Measurements from ENCODE around the gene SERTAD3. TPM values are rescaled to one million over a fixed set of nuclear protein-coding genes. Genes with fewer than 3 reads are reported as not detected.

The SERTAD3 gene
- total and polyA plus RNA-seq, 2 of the 4 experiments (the other 2 are of a cell fraction): 20.5 to 23.3 TPM

GRCh38 chr19:40444000-40444824 is at the start of gene SERTAD3 (continued):
- TF ChIP-seq MAZ (IDR thresholded peaks at IDR 0.05; ENCODE audit: borderline replicate concordance, low read depth, low read length) (peak; percentile 88; the same call in 1 of the 2 replicates), CTCF (conservative IDR thresholded peaks at IDR 0.05; ENCODE audit: low read depth, low read length) (no peak; the same call in 1 of the 2 replicates)

- Histone ChIP-seq H3K36me3 (ENCODE audit: control insufficient read depth, insufficient read depth, low read length) (no peaks in the 10 kb centered on the region), H3K14ac (replicated peaks; ENCODE audit: low read depth, low read length) (no peak overlapping the region), H3K4me3 (ENCODE audit: insufficient read depth, low read depth, low read length) (no peak overlapping the region), H2AFZ (replicated peaks; ENCODE audit: low read length, poor library complexity) (no peak overlapping the region), H4K91ac (ENCODE audit: insufficient read depth, low read depth, low read length) (no peak overlapping the region), H3K79me1 (ENCODE audit: low read depth in 1 of 2, low read length in 2 of 2) (no peaks in the 10 kb centered on the region), H2AK9ac (replicated peaks; ENCODE audit: low read depth, low read length, poor library complexity) (no peak overlapping the region), H3K18ac (ENCODE audit: low read depth, low read length) (no peak overlapping the region), H3K9me1 (ENCODE audit: insufficient read depth, low read length) (no peaks in the 10 kb centered on the region), H2AK5ac (ENCODE audit: low read depth, low read length) (no peak overlapping the region), H3K56ac (ENCODE audit: extremely low read depth, insufficient read depth, low read length) (no peak overlapping the region), H4K8ac (ENCODE audit: low read depth in 2 of 2, low read length in 2 of 2) (no peak overlapping the region), H3K9me3 (ENCODE audit: control insufficient read depth, insufficient read depth, low read length) (peaks cover 2% of the 10 kb centered on the region; the same call in 1 of the 2 replicates), H2BK5ac (ENCODE audit: low read depth, low read length, poor library complexity, severe bottlenecking) (no peak overlapping the region), H3K4me2 (ENCODE audit: low read depth, low read length) (no peak overlapping the region), H4K5ac (ENCODE audit: low read depth, low read length) (no peak overlapping the region), H2BK15ac (ENCODE audit: low read depth, low read length) (no peak overlapping the region), H4K20me1 (ENCODE audit: insufficient read depth, low read length) (no peaks in the 10 kb centered on the region), H3K27me3 (ENCODE audit: control insufficient read depth, insufficient read depth, low read length) (peaks cover 21% of the 10 kb centered on the region), H3K4ac (ENCODE audit: low read depth, low read length) (no peak overlapping the region), H3K23ac (ENCODE audit: low read depth, low read length) (no peak overlapping the region), H3K9ac (ENCODE audit: low read depth, low read length) (no peak overlapping the region), H2BK20ac (ENCODE audit: low read depth, low read length) (no peak overlapping the region), H3K4me1 (ENCODE audit: control insufficient read depth, insufficient read depth, low read length) (no peaks in the 10 kb centered on the region), H3K27ac (ENCODE audit: insufficient read depth, low read length) (no peak overlapping the region), H2BK120ac (ENCODE audit: low read depth, low read length) (no peak overlapping the region)
- ATAC-seq (ENCODE audit: low read depth): no peak
- dilution Hi-C loops (cut with HindIII; ENCODE audit: low sequenced_read_pairs, unreplicated experiment): no loop called here
- in situ Hi-C loops (cut with MboI; ENCODE audit: low sequenced_read_pairs): no loop called here
- no peak for DNase-seq
- no CpG with 5 or more reads among the region's 4 CpGs for WGBS, 2 experiments (ENCODE audit: extremely low coverage in 2 of 2, insufficient read length in 1 of 2)
- intact Hi-C loops (cut with micrococcal nuclease): no loop called here
- BruUV-seq (replicated peaks): no TSS peak
- ChIA-PET POLR2A (ENCODE audit: unreplicated experiment) (no interaction called here), CTCF (no interaction called here)
- TF ChIP-seq BHLHE40 (IDR thresholded peaks at IDR 0.05; ENCODE audit: low read depth, low read length) (no peak), RCOR1 (IDR thresholded peaks at IDR 0.05; ENCODE audit: insufficient replicate concordance, low read length) (no peak), POLR2A (IDR thresholded peaks at IDR 0.05; ENCODE audit: low read depth, low read length) (no peak), RAD21 (IDR thresholded peaks at IDR 0.05; ENCODE audit: low read length) (no peak), SMC3 (IDR thresholded peaks at IDR 0.05; ENCODE audit: low read depth, low read length) (no peak), CEBPB (IDR thresholded peaks at IDR 0.05; ENCODE audit: low read depth, low read length) (no peak), ELK1 (IDR thresholded peaks at IDR 0.05; ENCODE audit: borderline replicate concordance, low read depth, low read length) (no peak), MAZ (IDR thresholded peaks at IDR 0.05; ENCODE audit: borderline replicate concordance, low read depth, low read length) (no peak), USF2 (IDR thresholded peaks at IDR 0.05; ENCODE audit: low read depth, low read length) (no peak)
Measured at GRCh38 chr19:40493778-40494177, 49.6 kb upstream of the SERTAD3 start.

All from IMR-90 (cell line).